GM18511 (cell line): ENCODE data around the gene IL11RA.

Source experiments
- ATAC-seq: cut with Tn5 transposase; IDR thresholded peaks from one replicate; pipeline ENCODE4 v1.9.1; 2021; ENCODE audit warnings: mild to moderate bottlenecking, moderate library complexity; ENCODE audit not compliant: unreplicated experiment

Gene IL11RA

DNA sequence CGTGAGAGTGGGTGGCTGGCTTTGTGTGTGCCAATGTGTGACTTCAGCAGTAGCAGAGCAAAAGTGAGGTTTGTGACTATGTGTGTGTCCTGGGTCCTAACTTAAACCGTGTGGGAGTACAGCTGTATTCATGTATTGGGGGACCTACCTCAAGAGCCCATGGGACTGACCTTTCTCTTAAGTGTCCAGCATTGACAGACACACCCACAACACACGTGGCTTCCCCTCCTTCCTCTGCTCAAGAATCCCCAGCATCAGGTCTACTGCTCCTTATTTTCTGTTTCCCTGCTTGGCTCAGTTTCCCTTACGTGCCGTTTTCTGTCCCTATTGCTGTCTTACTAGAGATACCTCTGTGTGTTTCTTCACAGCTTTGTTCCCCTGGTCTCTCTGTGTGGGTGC lies 616 bp downstream of the IL11RA start:
- ATAC-seq, result no peak

DNA sequence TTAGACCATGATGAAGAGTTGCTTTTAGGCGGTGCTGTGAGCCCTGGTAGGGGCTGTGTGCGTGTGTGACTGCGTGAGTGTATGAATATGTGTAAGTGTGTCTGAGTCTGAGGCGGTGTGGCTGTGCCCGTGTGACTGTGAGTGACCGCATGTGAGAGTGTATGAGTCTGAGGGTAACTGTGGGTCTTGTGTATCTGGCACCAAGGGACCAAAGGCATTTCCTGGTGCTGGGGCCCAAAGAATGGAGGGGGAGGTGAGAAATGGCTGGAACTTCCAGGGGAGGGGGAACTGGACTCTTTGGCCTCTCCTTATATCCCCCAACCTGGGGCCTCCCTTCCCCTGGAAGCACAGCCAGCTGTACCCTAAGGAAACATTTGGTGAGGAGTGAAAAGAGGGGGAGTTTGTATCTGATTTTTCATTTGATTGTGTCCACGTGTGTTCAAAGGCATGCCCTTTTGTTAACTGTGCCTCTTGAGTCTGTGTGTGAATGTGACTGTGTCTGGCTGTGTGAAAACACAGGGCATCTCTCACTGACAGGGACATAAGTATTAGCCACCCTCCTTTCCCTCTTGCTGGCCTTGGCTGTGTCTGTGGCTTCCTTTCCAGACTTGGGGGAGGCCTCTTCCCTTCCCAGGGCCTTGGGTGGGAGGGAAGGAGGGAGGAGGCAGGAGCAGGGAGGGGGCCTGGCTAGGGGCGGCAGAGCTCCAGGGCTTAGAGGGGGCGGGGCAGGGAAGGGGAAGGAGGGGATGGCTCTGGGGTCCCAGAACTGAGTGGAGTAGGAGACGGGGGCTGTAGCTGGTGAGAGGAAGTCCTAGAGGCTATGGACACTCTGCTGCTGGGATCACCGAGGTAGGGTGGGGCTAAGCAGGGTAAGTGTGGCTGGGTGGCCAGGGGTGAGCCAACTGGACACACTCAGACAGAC lies 1.4 kb downstream of the IL11RA start:
- ATAC-seq, result no peak

DNA sequence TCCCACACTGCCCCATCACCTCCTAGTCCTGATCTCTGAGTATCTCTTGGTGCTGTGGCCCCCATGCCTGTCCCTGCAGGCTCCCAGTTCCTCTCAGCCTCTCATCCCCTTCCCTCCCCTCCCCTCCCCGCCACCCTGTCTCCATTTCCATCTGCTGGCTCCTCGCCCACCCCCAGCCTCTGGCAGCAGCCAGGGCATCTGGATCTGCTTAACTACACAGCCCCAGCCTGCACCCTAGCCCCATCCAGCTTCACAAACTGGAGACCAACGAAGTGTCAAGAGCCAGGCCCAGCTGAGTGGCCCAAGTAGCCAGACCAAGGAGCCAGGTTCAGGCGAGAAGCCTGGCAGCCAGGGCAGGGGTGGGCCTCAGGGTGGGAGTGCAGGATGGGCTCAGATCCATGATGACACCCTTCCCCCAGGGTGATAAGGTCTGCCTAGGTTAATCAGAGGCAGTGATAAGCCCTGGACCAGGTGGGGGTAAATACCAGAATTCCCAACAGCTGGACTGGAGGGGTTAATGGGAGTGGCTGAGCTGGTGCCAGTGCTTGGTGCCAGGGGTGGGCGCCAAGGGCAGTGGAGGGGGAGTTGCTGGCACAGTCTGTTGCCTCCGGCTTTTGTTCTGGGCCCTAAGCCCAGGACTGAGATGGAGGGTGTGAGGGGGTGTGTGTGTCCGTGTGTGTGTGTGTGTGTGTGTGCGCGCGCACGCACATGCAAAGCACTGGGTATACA lies 2.5 kb downstream of the IL11RA start:
- no peak for ATAC-seq

DNA sequence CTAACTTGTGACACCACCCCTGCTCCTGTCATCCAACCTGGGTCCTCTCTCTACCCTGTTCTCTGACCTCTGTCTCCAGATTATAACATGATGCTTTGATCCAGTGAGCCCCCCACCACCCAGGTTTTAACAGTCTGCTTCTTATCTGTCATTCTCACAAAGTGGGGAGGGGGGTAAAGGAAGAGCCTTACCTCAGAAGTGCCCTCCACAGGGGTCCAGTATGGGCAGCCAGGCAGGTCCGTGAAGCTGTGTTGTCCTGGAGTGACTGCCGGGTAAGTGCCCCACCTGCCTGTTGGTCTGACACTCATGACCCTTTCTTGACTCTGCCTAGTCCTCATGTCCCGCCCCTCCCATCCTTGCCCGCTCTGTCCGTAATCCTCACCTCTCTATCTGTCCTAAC lies 3.4 kb downstream of the IL11RA start:
- no peak for ATAC-seq

DNA sequence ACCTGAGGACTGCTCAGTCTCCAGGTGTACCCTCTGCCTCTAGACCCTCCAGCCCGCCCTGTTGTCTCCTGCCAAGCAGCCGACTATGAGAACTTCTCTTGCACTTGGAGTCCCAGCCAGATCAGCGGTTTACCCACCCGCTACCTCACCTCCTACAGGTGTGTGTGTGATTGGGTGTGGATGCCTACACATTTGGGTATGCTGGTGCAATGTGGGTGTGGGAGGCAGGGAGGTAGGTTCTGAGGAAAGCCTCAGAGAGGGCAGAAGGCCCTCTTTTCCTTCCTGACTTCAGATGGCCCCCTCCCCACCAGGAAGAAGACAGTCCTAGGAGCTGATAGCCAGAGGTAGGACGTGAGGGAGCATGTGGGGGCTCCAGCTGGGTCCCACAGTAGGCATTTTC lies 5.0 kb downstream of the IL11RA start:
- no peak for ATAC-seq

DNA sequence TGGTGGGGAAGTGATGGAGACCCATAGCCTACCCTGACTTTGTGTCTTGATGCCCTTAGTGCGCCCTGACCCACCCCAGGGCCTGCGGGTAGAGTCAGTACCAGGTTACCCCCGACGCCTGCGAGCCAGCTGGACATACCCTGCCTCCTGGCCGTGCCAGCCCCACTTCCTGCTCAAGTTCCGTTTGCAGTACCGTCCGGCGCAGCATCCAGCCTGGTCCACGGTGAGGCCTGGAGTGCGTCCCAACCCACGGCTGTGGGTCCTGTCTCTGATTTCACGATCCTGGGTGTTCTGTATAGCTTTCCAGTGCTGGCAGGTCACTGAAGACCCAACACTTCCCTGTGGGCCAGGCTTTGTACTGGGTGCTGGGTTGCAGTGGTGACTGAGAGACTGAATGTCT lies 6.5 kb downstream of the IL11RA start:
- no peak for ATAC-seq

DNA sequence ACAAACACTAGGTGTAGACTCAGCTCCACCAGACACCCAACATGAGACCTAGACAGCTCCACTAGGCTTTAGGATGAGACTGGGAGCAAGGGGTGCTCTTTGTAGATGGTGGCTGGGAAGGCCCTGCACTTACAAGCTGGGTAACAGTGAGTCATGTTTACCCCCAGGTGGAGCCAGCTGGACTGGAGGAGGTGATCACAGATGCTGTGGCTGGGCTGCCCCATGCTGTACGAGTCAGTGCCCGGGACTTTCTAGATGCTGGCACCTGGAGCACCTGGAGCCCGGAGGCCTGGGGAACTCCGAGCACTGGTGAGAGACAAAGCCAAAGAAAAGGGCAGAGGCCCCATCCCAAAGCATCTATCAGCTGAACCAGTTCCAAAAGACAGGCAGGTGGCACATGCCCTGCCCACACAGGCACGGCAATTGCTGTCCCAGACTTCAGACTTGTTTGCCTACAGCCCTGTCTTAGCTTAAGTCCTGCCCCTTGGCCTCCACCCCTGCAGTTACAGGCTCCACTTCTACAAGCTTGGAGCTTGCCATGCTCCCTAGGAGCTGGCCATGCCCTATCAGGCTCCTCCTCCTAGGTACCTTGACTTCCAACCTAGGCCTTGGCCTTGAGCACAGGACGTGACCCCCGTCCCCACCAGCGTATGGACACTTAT lies 7.7 kb downstream of the IL11RA start:
- ATAC-seq, result no peak

DNA sequence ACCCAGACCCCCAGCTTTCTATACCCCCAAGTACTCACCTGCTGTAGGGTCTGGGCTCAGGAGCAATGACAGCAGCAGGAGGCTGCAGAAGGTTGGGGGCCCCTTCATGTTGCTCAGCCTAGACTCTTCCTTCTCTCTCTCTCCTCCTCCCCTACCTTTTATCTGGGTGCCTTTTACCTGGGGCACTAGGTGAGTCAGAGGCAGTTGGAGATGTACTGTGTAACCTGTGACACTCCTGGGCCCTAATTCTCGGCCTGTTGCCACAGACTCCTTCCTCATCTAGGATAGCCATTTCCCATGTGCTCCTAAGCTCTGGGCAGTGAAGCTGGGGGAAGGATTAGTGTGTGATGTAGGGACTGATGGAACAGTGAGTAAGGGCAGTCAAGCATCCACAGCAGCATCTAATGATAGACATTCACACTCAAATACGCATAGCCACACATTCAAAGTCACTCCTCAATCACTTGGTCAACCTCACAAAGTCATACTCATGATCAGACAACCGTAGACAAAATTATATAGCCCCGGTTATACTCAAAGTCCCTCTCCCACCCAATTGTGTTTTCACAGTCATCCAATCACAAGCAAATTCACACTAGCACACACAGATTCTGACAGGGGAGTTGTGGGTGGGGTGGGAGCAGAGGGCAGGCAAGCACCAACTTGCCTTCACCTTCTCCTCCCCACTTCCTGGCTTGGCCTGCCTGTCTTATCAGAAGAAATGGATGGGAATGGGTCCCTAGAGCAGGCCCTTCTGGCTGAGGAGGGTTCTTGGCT lies 10.7 kb downstream of the IL11RA start, which contains the start of gene CCL27:
TSS of gene CCL27 (minus strand) at position 132 of the 777 bp plus-strand sequence. CDS start at position 108, 24 bp downstream.
- ATAC-seq, result no peak

DNA sequence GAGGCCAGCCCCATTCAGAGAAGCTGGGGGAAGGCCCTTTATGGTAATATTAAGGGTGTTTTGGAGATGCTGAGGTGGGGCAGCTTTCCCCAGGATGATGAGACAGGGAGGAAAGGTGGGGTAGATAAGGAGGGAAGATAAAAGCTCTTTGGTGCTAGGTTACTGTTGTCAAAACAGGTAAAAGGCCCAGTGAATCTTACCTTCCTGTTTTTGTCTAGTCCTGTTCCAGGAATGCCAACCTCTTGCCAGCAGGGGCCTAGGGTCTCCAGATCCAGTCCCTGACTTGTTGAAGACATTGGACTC lies 11.3 kb downstream of the IL11RA start:
- ATAC-seq, result no peak

DNA sequence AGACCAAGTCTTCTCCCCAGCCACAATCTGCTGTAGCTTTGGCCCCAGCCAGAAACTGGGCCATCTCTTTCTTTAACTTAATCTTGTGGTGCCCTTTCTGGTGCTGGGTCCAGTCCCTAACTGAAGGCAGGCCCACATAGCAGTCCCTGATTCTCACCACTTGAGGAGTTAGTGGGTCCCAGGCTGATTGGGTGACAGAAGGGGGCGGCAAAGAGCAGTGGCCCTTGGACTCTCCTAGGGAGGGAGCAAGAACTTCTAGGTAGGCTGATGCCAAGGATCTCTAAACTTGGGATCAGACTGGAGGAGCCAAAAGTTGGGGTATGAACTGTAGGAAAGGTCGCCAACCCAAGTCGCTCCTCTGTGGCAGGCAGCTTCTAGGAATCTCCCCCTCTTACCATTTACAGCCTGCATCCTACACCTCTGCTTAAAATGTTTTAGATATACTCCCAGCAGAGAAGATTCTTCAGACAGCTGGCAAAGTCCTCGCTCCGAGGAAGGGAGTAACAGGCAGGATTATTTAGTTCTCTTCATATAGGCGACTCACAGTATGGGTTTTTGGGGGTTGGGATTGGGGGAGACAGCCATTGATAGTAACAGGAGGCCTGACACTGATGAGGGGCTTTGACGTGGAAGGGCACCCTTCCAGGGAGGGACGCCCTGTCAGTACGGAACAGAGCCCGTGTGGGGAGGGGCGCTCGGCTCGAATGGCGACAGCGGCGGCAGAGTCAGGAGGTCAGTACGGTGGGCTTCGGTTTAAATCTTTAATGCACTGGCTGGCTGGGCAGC lies 12.5 kb downstream of the IL11RA start:
- ATAC-seq, result peak; percentile 59

DNA sequence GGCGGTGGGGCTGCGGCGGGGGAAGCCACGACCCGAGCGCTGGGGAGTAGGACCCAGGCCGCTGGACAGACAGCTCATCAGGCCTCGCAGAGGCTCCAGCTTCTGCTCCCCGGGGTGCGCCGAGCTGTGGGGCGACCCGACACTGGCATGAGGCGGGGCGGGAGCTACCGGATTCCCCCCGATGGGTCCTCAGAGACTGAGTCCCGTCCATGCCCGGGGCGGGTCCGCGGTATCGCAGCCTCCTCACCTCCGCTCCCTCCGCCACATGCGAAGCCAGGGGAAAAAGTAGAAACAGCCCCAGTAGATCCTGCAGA lies 13.0 kb downstream of the IL11RA start:
- peak; percentile 34 for ATAC-seq

DNA sequence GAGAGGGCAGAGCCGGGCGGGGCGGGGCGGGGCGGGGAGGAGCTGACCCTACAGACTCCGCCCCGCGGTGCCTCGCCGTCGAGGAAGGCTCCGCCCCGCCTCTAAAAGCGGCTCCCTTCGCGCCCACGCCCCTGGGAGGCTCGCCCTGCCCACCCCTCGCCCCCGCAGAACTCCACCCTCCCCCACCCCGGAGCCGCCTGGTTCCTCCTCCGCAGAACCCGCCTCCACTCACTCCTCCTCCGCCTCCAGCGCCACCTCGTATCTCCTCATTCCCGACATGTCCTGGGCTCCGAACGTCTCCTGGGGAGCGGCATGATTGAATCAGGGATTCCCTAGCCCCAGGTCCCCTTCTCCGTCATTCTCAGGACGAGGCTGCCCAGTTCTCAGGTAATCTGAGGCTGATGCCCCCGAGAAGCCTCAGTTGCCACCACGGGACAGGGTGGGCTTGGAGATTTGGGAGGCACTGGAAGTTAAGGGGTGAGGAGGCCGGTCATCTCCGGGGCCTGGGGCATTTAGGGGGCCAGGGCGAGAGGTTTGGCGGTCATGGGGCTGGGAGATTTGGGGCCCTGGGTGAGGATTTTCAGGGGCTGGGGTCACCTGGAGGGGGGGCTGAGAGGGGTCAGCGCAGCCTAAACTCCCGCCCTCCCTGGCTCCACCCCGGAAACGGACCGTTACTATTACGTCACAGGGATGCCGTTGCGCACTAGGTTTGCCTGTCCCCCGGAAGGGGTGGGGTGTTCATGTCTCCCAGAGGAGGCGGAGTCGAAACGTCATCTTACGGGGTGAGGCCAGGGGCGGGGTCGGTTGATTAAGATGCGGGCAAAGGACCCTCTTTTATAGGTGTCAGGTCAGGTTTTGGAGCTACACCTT lies 13.6 kb downstream of the IL11RA start:
- peak; percentile 75 for ATAC-seq

DNA sequence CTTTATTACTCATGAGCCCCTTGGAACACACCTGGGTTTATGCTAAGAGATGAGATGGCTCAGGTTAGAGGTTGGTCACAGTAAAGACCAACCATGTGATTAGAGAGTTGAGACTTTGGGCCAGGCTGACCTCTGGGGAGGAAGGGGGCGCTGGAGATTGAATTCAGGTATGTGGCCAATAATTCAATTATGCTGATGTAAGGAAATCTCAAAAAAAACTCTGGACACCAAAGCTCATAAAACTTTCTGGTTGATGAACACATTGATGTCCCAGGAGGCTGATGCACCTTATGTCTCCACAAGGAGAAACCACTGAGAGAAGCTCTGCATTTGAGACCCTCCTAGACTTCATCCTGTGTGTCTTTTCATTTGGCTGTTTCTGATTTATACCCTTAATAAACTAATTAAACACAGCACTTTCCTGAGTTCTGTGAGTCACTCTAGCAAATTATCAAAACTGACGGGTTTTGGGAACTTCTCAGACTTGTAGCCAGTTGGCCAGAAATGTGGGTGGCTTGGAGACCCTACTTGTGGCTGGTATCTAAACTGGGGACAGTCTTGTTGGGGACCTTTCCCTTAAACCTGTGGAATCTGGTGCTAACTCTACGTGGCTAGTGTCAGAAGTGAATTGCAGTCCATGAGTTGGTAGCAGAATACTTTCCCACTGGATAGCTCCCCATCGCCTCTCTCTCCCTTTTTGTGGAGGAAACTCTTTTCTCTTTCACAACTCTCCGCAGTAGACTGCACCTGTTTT lies 18.0 kb downstream of the IL11RA start:
- no peak for ATAC-seq

DNA sequence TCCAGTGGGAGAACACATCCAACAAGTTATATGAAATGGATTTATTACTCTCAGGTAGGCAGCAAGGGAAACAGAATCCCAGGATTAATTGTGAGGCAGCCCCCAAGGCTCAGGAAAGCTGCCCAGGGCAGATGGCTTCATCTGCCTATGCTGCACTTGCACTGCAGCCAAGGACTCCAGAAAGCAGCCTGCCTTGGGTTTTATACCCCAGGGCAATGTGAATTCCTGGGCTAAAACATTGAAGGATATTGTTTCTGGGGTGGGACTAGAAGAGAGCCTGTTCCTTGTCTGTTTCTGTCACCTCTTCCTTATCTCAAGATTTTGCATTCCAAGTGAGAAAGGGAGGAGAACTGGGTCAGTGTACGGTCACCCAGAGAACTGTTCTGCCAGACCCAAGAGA lies 19.3 kb downstream of the IL11RA start:
- ATAC-seq, result no peak

DNA sequence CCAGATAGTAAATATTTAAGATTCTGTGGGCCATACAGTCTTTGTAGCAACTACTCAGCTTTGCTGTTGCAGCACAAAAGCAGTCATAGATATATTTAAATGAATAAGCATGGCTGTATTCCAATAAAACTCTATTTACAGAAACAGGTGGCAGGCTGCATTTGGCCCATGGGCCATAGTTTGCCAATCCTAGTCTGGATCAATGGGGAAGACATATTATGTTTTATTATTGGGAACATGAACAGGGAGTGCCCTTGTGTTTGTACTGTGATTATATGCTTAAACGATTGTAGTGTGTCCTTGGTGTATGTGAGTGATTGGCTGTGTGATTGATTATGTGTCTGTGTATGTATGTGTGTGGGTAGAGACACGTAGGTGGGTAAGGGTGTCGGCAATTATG lies 22.5 kb downstream of the IL11RA start:
- ATAC-seq, result no peak

DNA sequence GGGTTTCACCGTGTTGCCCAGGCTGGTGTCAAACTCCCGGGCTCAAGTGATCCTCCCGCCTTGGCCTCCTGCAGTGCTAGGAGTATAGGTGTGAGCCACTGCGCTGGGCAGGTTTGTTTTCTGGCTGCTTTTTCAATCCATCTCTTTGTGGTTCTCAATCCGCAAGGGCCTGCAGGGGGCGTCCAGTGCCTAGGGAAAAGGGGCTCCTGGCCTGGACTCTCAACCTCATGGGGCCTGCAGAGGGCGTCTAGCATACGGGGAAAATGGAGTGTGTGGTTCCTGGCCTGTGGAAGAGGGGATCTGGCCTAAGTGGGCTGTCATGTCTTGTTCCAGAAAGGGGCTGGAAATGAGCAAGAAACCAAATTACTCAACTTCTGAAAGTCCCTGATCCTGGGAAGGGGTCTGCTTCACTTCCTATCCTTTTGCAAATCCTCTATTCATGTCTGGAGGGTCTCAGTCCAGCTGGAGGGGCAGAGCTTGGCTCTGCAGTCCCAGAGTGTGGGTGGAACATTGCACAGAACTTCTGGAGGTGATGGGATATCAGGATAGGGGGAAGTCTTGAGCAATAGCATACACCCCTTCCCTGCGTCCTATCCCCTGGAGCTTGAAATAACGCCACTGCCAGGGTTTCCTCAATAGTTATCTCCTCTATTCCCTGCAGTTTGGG lies 23.2 kb downstream of the IL11RA start:
- ATAC-seq, result no peak

DNA sequence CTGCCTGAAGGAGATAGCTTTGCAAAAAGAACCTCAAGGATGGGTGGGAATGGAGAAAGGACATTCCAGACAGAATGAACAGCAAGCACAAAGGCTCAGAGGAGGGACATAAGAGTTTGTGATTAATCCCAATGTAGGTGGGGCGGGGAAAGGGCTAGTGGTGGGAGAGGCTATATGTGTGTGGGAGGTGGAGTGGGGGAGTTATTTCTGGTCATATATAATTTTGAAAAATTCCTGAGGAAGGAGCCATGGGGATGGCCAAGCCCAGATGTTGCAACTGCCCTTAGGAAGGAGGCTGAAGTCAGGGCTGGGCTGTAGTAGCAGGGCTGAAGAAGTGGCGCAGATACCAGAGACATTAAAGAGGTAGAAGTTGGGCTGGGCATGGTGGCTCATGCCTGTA lies 23.9 kb downstream of the IL11RA start:
- no peak for ATAC-seq

DNA sequence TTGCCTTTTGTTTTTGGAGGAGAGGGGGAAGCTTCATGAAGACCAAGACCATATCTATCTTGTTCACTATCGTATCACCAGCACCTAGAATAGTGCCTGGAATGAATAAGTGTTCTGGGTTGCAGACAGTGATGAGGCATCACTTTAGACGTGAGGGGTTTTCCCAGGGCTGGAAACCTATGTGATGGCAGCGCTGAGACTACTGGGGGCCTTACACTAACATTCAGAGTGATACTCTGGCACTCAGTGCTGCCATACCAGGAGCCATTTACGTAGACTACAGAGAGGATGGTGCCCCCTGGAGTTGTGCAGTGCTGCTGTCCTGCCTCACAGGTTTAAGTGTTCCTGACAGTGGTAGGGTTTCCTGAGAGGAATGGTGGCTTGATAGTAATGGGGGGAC lies 32.2 kb downstream of the IL11RA start:
- no peak for ATAC-seq
